Measurements from ENCODE around the gene SPOP. TPM values are rescaled to one million over a fixed set of nuclear protein-coding genes. Genes with fewer than 3 reads are reported as not detected.

The SPOP gene
- total RNA-seq, 1 donor from 2014 or later = 62.9 TPM

DNA sequence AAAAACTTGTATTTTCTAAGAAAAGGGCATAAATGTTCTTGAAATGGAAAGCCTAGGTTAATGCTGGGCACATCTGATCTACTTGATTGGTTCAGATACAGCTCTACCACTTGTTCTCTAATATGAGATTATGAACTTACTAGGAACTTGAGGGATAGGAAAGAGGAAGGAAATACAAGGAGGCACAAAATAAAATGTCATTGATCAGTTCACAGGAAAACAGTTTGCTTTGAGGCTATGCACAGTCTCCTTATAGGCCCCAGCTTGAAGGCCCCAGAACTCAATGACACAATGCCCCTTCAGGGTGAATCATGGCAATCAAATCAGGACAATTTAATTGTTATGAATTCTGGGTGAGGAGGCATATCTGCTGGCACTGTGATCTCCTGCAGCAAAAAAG is 75.1 kb downstream of the SPOP start:
- Mint-ChIP-seq H3K4me1 (ENCODE audit: low read depth) (peaks cover 5% of the 10 kb centered on the region), H3K27me3 (ENCODE audit: low read depth) (no peaks in the 10 kb centered on the region), H3K9me3 (ENCODE audit: low read depth) (no peaks in the 10 kb centered on the region), H3K36me3 (ENCODE audit: low read depth) (peaks cover 38% of the 10 kb centered on the region), H3K4me3 (ENCODE audit: unreplicated experiment) (no peak overlapping the region), H3K27ac (ENCODE audit: unreplicated experiment) (no peak overlapping the region)
- TF ChIP-seq, protein P1, sequence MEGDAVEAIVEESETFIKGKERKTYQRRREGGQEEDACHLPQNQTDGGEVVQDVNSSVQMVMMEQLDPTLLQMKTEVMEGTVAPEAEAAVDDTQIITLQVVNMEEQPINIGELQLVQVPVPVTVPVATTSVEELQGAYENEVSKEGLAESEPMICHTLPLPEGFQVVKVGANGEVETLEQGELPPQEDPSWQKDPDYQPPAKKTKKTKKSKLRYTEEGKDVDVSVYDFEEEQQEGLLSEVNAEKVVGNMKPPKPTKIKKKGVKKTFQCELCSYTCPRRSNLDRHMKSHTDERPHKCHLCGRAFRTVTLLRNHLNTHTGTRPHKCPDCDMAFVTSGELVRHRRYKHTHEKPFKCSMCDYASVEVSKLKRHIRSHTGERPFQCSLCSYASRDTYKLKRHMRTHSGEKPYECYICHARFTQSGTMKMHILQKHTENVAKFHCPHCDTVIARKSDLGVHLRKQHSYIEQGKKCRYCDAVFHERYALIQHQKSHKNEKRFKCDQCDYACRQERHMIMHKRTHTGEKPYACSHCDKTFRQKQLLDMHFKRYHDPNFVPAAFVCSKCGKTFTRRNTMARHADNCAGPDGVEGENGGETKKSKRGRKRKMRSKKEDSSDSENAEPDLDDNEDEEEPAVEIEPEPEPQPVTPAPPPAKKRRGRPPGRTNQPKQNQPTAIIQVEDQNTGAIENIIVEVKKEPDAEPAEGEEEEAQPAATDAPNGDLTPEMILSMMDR (IDR thresholded peaks at IDR 0.05) = no peak
- no peak for DNase-seq (ENCODE audit: low spot score)

DNA sequence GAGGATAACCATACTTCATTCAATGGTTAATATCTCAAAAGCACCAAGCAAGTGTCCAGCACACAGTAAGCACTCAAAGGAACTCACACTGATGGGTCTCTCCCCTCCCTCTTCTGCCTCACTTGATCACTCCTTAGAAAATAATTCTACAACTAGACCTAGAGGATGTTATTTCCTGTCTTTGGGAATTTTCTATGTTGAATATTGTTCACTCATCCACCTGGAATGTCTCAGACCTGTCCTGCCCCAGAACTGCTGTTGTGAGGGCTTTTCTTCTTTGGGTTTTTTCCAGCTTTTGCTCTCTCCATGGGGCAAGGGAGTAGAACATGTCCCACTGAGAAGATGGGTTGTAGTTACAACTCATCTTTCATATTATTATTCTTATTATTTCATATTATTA is 76.9 kb downstream of the SPOP start:
- peaks cover 5% of the 10 kb centered on the region for H3K4me1 Mint-ChIP-seq (ENCODE audit: low read depth)
- no peak overlapping the region for H3K27ac Mint-ChIP-seq (ENCODE audit: unreplicated experiment)

DNA sequence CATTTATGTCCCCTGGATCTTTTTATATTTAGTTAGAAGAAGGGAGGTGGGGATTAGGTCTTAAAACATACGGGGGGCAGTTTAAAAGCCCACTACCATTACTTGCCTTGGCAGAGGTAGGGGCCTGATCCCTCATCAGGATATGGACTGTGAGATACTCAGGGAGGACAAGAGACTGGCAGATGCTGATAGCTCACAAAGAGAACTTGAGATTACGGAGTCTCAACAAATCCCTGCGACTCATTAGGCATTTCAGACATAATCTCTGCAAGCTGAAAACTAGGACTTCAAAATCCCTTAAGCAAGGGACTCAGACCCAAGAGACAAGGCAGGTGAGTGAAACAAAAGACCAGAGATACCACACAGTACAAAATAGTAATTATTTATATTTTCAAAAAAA is 79.0 kb downstream of the SPOP start:
- DNase-seq (ENCODE audit: low spot score) = no peak
- H3K4me1 Mint-ChIP-seq (ENCODE audit: low read depth) = peaks cover 5% of the 10 kb centered on the region
- no peak overlapping the region for H3K27ac Mint-ChIP-seq (ENCODE audit: unreplicated experiment)
- no peaks in the 10 kb centered on the region for H3K27me3 Mint-ChIP-seq (ENCODE audit: low read depth)
- peaks cover 48% of the 10 kb centered on the region for H3K36me3 Mint-ChIP-seq (ENCODE audit: low read depth)
- H3K9me3 Mint-ChIP-seq (ENCODE audit: low read depth) = no peaks in the 10 kb centered on the region
- TF ChIP-seq, protein P1 (IDR thresholded peaks at IDR 0.05) = no peak
- no peak overlapping the region for H3K4me3 Mint-ChIP-seq (ENCODE audit: unreplicated experiment)

More for the DNA sequence above, 76.9 kb downstream of the SPOP start:
- no peak for DNase-seq (ENCODE audit: low spot score)
- TF ChIP-seq, protein P1 (IDR thresholded peaks at IDR 0.05) = no peak
- Mint-ChIP-seq H3K27me3 (ENCODE audit: low read depth) (no peaks in the 10 kb centered on the region), H3K36me3 (ENCODE audit: low read depth) (peaks cover 46% of the 10 kb centered on the region), H3K9me3 (ENCODE audit: low read depth) (no peaks in the 10 kb centered on the region), H3K4me3 (ENCODE audit: unreplicated experiment) (no peak overlapping the region)

DNA sequence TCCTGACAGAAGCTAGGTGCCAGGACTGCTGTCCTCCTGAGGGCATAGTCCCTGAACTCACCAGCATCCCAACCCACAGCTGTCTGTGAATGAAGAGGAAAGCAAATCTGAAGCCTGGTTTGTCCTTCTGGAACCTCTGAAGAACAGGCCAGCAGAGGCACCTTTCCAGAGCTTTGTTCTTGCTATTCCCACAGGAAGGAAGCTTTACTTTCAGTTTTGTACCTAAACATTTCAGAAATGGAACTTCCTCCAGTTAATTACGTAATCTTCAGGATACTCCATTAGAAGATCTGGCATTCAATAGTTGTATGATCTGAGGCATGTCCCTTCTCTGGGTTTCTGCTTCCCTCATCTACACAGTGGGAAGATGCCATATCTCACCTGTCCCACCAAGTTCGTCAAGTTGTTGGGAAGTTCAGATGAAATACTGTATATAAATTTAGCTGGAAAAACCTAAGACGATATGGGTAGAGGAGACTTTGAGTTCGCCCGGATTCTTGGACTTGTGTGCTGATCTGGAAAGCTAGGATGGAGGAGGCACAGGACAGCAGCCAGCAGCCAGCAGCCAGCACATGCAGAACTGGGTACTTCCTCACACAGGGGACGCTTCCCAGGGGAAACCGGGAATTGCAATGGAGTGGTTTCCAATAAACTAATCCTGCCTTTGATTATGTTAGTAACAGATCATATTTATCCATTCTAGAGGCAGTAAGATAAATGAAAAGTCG is 79.8 kb downstream of the SPOP start:
- DNase-seq (ENCODE audit: low spot score) = no peak
- Mint-ChIP-seq H3K36me3 (ENCODE audit: low read depth) (peaks cover 48% of the 10 kb centered on the region), H3K9me3 (ENCODE audit: low read depth) (no peaks in the 10 kb centered on the region), H3K4me1 (ENCODE audit: low read depth) (peaks cover 3% of the 10 kb centered on the region), H3K4me3 (ENCODE audit: unreplicated experiment) (no peak overlapping the region), H3K27ac (ENCODE audit: unreplicated experiment) (no peak overlapping the region), H3K27me3 (ENCODE audit: low read depth) (no peaks in the 10 kb centered on the region)
- TF ChIP-seq, protein P1 (IDR thresholded peaks at IDR 0.05) = no peak

DNA sequence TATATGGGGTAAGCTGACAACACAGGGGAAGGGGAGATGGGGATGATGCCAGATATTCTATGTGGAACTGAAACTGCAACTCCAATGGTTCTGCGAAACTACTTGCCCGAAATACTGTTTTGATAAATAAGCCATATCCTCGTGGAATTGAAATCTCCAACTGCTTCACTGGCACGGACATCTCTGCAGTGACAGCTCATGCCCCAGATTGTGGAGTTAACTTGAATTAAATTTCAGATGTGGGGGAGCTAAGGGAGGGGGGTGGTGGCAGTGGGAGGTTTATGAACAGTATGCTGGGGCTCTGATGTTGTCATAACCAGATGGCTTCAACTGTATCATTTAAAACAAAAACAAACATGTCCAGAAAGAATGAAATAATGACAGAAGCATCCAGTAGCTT is 80.5 kb downstream of the SPOP start:
- Mint-ChIP-seq H3K27ac (ENCODE audit: unreplicated experiment) (no peak overlapping the region), H3K4me3 (ENCODE audit: unreplicated experiment) (no peak overlapping the region), H3K4me1 (ENCODE audit: low read depth) (peaks cover 3% of the 10 kb centered on the region), H3K27me3 (ENCODE audit: low read depth) (no peaks in the 10 kb centered on the region), H3K36me3 (ENCODE audit: low read depth) (peaks cover 50% of the 10 kb centered on the region), H3K9me3 (ENCODE audit: low read depth) (no peaks in the 10 kb centered on the region)
- TF ChIP-seq, protein P1 (IDR thresholded peaks at IDR 0.05) = no peak
- no peak for DNase-seq (ENCODE audit: low spot score)

Data from chondrocyte (in vitro differentiated cells).